IPS-NIHi11 (cell line): ENCODE data around the gene GCH1.

Source experiments
- DNase-seq: peaks from one replicate; pipeline ENCODE4 v3.0.0; 2012; ENCODE audit warnings: mixed read lengths, low spot score

Gene GCH1

DNA sequence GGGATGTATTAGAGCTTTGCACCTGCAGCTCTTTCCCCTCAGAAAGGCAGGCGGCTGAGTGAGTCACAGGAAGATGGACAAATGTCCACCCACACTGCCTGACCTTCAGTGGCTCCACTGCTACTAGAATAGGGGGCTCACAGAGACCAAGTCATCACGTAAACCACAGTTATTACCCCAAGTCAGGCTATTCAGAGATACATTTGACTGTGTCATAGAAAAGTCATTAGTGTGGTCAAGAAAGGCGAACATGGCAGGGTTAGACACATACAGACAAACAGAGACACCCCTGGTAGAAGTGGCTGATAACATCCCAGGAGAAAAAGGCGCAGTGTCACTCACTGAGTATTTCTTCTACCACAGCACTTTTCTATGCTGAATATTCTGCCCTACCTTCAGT lies 36.0 kb downstream of the GCH1 start:
- no peak for DNase-seq

DNA sequence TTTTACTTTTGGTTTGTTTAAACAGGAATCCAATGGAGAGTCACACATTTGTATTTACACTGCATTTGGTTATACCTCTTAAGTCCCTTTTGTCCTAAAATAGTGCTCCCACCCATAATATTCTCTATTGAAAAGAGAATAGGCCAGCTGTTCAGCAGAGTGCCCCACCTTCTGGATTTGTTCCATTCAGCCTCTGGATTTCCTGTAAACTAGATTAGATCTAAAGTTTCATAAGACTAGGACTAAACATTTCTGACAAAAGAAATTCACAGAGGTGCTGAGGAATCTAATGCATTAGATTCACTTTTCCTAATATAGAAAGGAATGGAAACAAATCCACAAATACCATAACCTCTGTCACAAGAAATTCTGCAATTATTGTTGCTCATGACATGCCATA lies 38.1 kb downstream of the GCH1 start:
- DNase-seq: no peak

DNA sequence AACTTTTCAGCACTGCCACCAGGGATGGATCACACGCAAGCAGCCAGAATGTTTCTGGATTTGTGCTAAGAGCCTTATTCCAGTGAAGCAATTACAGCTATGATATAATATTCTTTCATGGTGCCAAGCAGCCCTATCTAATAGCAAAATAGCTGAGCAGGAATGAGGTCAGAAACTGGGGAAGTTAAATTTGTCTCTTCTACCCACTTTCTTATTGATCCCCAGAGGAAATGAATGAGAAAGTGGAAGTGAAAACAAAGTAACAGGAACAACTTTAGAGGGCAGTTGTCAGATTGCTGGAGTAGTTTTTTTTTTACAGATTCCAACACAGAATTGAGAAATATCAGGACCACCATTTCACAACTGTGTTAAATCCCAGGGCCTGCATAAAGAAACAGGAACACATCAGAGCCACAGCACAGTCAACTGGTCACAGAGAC lies 44.8 kb downstream of the GCH1 start:
- DNase-seq: no peak

DNA sequence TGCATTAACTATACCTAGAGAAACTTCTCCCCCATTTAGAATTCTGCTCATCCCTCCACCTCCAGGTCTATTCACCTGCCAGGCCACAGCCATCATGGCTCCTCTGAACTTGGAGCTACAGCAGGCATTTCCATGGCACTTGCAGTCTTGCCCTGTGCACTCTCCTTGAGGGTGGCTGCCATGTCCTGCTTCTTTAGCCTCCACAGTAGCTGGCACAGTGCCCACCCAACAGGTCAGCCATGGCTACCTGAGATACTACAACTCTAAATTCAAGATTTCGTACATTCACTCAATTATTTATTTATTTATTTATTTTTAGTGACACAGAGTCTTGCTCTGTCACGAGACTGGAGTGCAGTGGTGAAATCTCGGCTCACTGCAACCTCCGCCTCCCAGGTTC lies 46.5 kb downstream of the GCH1 start:
- no peak for DNase-seq

DNA sequence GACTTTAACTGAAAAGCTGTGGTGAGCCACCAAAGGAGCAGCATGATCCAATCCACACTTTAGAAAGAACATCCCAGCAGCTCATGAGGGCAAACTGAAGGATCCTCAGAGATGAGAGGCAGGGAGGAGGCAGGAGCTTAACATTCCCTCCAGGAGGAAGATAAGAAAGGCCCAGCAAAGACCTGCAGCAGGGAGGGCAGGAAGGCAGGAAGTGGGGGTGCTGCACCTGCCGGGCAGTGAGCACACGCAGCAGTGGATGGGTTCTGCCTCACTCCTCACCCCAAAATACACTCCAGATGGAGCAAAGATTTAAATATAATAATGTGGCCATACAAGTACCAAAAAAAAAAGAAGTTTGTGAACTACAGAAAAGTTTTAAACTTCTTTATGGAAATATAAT lies 48.4 kb downstream of the GCH1 start:
- DNase-seq: peak; percentile 61

DNA sequence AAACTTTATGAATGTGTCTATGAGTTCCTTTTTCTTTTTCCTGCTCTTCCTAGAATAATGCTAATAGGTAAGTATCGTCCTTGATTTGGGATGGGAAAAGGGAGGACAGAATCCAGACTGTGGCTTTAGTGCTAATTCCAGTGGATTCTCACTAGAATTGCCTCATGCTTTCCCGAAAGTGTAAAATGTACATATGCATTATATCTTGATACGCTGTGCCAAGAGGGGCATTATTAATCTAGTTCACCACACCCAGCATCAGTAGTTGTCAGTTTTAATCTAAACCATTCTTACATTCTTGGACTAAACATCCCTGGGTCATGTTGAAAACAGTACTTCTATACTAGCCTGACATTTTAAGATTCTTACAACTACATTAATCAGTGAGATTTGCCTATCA lies 49.3 kb downstream of the GCH1 start:
- DNase-seq: no peak

DNA sequence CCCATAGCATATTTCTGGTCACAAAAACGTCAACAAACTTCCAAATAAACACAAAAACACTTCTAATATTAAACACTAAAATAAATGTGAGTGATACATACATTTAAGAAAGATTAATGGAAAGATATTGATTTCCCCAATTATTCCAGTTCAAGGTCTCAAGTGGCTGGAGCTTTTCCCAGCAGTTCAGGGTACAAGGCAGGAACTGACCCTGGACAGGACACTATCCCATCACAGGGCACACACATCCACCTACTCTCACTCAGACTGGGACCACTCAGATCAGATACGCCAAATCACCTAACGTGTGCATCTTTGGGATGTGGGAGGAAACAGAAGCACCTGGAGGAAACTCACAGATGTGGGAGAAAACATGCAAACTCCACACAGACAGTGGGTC lies 50.4 kb downstream of the GCH1 start:
- DNase-seq: no peak

DNA sequence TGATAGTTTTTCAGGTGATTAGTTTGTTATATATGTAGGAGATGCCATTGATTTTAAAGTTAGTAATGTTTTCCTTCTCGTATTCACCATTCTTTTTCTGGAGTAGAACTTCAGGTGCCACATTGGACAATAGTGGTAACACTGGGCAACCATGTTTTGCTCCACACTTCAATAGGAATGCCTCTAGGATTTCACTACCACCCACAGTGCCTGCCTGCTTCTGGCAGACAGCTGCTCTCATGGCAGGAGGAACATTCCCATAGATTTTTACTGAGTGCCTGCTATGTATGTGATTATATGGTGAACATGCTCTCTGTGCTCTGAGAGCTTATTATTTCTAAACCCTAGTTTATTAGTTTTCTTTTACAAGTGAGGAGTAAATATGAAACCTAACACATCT lies 53.7 kb downstream of the GCH1 start:
- DNase-seq: no peak

DNA sequence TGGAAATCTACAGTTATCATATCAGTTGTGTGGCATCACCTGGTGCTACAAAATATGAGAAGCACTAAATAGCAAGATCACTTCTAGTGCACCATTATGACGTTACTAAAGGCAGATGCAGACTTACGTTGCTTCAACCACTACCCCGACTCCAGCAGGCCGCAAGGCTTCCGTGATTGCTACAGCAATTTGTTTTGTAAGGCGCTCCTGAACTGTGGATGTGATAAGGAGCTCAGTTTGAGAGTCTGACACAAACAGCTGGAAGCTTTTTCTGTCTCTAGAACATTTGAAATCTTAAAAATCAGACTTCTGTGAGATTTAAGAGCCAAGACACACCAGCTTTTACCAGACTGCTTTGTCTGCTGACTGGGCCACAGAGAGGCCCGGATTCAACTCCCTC lies 57.0 kb downstream of the GCH1 start:
- no peak for DNase-seq

DNA sequence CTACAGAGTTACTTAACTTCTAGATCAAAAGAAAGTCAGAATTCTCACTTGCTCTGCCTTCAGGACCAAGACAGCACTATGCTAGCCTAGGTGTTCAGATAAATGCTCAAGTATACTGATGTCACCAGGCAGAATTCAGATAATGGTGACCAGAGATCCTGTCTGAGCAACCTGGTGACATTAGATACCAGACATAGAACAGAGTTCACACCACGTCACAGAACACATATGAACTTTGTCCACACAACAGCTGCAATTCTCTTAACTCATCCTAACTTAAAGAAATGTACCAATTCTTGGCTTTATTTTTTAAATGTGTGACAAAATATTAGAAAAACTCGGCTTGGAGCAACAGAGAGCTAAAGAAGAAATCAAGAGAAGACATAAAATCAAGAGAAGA lies 58.1 kb downstream of the GCH1 start:
- DNase-seq: no peak

DNA sequence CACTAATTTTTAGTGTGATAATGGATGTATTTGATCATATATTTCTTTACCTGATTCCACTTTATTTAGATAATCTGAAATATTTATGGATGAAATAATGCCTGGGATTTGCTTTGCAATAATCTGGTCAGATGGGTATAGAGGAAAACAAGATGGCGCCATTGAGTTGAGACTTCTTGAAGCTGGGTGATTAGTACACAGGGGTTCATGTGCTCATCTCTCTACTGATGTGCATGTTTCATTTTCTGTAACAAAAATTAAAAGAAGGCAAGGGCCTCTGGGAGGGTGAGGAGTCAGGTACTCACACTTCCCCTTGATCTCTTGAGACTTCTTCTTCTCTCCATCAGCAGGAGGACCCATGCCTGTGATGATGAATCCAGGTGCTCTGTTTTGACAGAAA lies 61.8 kb downstream of the GCH1 start:
- DNase-seq: no peak

DNA sequence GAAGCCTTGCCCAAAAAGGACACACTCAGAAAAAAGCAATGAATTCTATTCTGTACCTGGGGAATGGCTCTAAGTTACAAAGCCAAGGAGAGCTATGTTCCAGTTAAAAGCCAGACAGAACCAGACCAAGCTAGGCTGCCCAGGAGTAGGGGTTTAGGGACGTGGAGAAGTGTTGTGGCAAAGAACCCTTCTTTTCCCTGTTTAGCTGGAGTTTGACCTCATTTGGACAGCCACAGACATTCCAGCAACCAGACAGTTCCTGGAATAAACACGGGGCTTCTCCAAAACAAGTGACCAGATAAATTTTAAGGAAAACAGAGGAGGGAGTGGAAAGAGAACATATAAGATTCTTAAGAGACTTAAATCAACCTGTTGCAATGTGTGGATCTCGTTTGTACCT lies 62.3 kb downstream of the GCH1 start:
- no peak for DNase-seq

DNA sequence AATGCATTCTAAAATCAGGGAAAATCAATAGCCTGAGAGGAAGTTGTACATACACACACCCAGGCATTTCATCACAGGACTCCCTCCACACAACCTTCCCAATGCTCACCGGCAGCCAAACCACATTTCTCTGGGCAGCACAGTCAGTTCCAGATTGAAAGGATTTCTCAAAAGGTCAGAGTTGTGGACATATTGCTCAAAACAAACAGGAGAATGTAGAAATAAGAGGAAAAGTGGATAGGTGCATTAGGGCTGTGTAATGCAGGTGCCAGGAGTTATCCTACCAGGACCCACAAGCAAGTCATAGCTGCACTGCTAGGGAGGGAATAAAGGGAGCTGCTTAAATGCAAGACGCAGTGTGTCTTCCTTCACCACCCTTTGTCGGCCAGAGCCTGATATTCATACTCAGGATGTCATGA lies 62.9 kb downstream of the GCH1 start:
- no peak for DNase-seq

DNA sequence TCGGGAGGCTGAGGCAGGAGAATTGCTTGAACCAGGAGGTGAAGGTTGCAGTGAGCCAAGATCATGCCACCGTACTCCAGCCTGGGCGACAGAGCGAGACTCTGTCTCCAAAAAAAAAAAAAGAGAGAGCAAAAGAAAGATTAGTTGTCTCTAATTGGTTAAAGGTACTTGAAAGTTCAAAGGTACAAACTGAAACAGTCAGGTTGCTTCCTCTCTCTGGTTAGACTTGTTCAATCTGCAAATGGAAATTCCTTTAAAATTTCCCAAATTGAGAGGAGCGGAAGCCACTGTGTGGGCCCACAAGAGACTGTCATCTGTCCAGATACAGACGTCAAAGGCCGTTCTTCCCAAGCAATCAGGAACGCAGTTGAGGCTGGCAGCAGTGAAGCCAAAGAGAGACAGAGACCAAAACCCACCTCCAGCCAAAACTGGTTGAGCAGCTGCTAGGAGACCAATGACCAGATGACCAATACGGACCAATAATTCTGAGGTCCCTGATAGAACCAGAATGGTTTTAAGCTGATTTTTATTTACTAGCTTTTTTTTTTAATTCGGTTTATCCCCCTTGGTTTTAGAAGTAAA lies 63.6 kb downstream of the GCH1 start:
- DNase-seq: no peak

DNA sequence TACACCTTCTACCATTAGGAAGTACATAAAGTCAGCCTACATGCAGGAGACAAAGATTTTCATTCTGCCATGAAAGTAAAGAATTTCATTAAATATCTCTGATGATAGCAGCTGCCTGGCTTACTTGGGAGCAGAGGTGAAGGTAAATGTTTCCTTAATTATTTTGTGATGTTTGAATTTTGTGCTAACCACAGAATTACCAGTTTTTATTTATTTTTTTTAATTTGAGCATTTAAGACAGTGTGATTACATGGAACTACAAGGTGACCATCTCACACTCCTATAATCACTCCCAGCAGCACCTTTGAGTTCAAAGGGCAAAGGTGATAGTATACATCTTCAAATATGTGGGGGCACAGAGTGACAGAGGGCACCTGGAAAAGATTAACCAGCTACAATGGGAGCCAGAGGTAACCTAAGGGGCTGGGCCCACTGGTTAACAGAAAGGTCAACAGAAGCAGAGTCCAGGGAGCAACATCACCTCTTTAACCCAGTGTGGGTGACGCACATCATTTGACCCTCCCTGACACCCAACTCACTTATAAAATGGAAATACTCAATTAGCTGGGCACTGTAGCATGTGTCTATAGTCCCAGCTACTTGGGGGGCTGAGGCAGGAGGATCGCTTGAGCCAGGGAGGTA lies 65.0 kb downstream of the GCH1 start:
- no peak for DNase-seq

DNA sequence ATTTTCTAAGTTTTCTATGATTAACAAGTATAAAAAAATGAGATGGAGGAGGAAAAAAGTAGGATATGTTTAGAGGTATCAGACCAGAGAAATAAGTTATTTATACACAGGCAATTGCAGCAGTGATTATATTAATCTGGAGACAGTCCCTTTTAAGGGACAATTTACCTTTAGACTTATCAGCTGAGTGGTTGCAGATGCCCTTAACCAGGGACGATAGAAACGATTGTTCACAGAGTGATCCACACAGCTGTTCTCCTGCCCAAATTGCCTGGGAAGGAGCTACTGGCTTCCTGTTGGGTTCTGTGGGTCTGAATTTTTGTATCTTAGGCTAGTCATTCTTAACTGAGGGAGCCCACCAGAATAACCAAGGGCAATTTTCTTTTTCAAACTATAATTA lies 66.4 kb downstream of the GCH1 start:
- no peak for DNase-seq

DNA sequence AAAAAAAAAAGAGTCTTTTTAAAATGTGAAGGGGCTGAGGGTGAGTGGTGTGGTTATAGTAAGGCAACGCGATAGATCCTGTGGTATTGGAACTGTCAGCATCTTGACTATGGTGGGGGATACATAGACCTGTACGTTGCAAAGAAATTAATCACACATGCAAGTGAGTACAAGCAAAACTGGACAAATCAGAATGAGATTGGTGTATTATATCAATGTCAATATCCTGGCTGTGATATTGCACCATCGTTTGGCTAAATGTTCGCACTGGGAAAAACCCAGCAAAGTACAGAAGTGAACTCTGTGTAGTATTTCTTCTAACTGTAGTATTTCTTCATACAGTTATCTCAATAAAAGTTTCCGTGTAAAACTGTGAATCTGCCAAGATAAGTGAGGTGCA lies 67.9 kb downstream of the GCH1 start:
- DNase-seq: no peak

DNA sequence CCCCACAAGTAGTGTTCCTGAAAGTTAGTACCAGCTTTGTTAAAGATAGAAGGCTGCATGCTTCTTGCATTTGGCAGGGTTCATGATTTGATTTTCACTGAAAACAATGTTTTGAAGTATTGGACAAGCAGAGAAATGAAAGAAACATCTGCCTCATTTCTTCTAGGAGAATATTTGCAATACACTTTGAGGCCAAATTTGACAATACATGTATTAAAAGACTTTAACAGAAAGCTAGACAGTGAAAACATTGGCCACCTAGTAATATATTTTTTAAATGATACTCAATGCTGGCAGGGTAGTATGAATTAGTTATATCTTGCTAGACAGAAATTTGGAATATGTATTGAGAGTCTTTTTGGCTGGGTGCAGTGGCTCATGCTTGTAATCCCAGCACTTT lies 68.5 kb downstream of the GCH1 start:
- no peak for DNase-seq

DNA sequence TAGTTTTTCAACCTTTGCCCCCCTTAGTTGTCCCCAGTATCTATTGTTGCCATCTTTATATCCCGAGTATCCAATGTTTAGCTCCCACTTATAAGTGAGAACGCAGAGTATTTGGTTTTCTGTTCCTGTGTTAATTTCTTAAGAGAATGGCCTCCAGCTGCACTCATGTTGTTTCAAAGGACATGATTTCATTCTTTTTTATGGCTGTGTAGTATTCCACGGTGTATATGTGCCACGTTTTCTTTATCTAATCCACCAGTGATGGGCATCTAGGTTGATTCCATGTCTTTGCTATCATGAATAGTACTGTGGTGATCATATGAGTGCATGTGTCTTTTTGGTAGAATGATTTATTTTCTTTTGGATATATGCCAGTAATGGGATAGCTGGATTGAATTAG lies 72.0 kb downstream of the GCH1 start:
- no peak for DNase-seq

DNA sequence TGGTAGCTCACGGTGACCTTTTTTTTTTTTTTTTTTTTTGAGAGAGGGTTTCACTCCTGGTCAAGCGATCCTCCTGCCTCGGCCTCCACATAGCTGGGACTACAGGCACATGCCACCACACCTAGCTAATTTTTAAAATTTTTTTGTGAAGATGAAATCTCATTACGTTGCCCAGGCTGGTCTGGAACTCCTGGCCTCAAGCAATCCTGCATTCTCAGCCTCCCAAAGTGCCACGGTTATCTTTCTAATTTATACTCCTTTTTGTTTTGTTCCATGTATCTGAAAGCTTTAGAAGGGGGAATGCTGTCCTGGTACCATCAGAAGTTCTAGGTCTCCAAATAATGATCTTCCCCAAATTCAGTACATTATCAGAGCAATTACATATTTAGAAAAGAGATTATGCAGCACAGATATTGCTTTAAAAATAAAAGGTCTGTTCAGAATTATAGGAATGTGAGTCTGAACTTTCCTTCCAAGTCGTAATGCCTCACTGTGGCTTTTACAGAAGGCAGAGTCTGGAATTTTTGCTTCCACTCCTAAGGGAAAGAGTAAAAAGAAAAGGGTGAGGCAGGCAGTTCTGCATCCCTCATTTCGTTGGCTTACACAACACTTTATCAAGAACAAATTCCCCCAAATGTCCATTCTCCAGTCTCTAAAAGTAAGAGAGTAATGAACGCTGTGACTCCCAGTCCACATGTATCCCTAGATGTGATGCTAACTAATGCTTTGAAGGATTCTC lies 73.0 kb downstream of the GCH1 start:
- DNase-seq: no peak

DNA sequence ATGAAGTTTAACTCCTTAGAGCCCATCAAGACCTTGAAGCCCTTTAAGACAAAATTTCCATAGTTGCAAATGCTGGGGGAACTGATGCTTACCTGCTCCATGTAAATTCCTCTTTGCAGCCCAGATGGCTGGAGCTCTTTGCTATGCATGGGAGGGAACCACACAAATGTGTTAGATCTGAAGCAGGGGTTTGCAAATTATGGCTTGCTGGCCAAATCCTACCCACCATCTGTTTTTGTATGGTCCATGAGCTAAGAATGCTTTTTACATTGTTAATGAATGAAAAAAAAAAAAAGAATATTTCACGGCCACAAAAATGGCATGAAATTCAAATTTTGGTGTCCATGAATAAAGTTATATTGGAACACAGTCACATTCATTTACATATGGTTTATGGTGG lies 74.6 kb downstream of the GCH1 start:
- no peak for DNase-seq

DNA sequence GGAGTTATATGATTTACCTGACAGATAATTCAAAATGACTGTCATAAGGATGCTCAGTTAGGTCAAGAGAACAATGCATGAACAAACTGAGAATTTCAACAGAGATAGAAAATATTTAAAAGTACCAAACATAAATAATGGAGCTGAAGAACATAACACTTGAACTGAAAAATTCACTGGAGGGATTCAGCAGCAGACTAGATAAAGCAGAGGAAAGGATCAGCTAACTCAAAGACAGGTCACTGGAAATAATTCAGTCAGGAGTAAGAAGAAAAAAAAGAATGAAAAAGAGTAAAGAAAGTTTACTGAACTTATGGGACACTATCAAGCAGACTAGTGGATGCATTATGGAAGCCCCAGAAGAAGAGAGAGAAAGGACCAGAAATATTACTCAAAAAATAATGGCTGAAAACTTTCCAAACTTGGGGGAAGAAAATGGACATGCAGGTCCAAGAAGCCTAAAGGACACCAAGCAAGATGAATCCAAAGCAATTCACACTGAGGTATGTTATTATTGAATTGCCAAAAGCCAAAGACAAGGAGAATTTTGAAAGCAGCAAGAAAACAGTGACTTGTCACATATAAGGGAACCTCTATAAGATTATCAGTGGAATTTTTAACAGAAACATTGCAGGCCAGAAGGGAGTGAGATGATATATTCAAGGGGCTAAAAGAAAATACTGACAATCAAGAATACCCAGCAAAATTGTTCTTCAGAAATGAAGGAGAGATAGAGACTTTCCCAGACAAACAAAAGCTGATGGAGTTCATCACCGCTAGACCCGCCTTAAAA lies 78.7 kb downstream of the GCH1 start:
- DNase-seq: no peak

DNA sequence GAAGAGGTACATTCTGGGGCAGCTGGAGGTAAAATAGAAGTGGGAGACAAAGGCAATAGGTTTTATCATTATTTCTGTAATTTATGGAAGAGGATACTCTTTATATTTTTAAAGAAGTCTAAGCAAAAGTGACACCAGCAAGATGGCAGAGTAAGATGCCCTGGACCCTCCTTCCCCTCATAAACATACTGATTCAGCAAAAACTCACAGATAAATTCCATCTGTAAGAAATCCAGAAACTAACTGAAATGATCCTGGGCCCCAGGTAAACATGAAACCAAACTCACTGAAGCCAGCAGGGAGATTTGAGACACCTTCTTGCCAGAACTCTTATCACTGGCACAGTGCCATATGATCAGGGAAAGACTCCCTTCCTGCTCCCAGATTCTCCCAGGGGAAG lies 79.9 kb downstream of the GCH1 start:
- DNase-seq: no peak
